Left lung (tissue), 10 donors: ENCODE results near the gene BEND2. TPM values are rescaled to one million over a fixed set of nuclear protein-coding genes. Genes with fewer than 3 reads are reported as not detected.

Source experiments
- ATAC-seq: fragments of 200-7000 bp; cut with Tn5 transposase; one replicate; pipeline ENCODE4 v1.9.1; 2020; ENCODE audit warnings: moderate library complexity
- DNase-seq, 4 donors: peaks; one replicate each; pipeline ENCODE4 v3.0.0-alpha.2; 2013 to 2020
- H3K27ac ChIP-seq, 2 donors: fragments of 200-600 bp; sonication (generic) in 1 of 2; one replicate each; pipeline versions ENCODE4 v1.5.0 to v1.8.0; 2020 to 2021
- H3K27me3 ChIP-seq, 2 donors: fragments of 200-600 bp; sonication (generic) in 1 of 2; one replicate each; pipeline versions ENCODE4 v1.5.0 to v1.8.0; 2020 to 2021
- H3K36me3 ChIP-seq, 2 donors: fragments of 200-600 bp; sonication (generic) in 1 of 2; one replicate each; pipeline versions ENCODE4 v1.5.0 to v1.8.0; 2020 to 2021
- H3K4me1 ChIP-seq, 2 donors: fragments of 200-600 bp; one replicate each; pipeline ENCODE4 v1.8.0; 2021
- H3K4me3 ChIP-seq, 2 donors: fragments of 200-600 bp; sonication (generic) in 1 of 2; one replicate each; pipeline versions ENCODE4 v1.5.0 to v1.8.0; 2020 to 2021; ENCODE audit warnings: mild to moderate bottlenecking in 1 of 2
- H3K9me3 ChIP-seq, 2 donors: fragments of 200-600 bp; sonication (generic) in 1 of 2; one replicate each; pipeline versions ENCODE4 v1.5.0 to v1.8.0; 2020 to 2021
- CTCF ChIP-seq, 2 donors: fragments of 200-600 bp; sonication (generic) in 1 of 2; IDR thresholded peaks; one replicate each; pipeline versions ENCODE4 v1.5.0 to v1.8.0; 2021; ENCODE audit warnings: antibody characterized with exemption in 2 of 2
- intact Hi-C, 2 donors: fragments of 100-400 bp; cut with DNase I; formaldehyde crosslinking; loops; one replicate each; pipeline versions ENCODE4 v1.11.2 to v1.14.2; 2022
- polyA plus RNA-seq, 6 donors: library from polyadenylated mRNA; unstranded; fragments of 120-200 nt; gene quantifications; one replicate each; pipeline ENCODE4 v1.2.1, GENCODE V29; 2013; ENCODE audit not compliant: insufficient read length in 6 of 6
- total RNA-seq, 2 donors: library from RNA; stranded (reverse); fragmentation: NEBNext Ultra II Directional; extraction: Animal tissue kit (Norgen Biotek cat#: 25700); gene quantifications; one replicate each; pipeline ENCODE4 v1.2.1, GENCODE V29; 2021
- donor health status: DM: no; HTN: yes; CAD: no.
- donor health status: DM: no; HTN: no; CAD: no.

BEND2 gene
- total and polyA plus RNA-seq, 8 donors = 0.08 to 0.17 (median 0.10) TPM; not detected in 2

- H3K9me3 ChIP-seq = no peaks in the 10 kb centered on the region
- no peak for TF ChIP-seq CTCF (IDR thresholded peaks at IDR 0.05)
- no peak overlapping the region for H3K4me3 ChIP-seq
- DNase-seq = no peak
- no peak overlapping the region for H3K27ac ChIP-seq
- no peak for ATAC-seq
- no peaks in the 10 kb centered on the region for H3K36me3 ChIP-seq
- no peaks in the 10 kb centered on the region for H3K27me3 ChIP-seq
- intact Hi-C loops = no loop called here
- no peaks in the 10 kb centered on the region for H3K4me1 ChIP-seq
Observed at GRCh38 chrX:18151157-18151556, 69.5 kb downstream of the BEND2 start.

DNA sequence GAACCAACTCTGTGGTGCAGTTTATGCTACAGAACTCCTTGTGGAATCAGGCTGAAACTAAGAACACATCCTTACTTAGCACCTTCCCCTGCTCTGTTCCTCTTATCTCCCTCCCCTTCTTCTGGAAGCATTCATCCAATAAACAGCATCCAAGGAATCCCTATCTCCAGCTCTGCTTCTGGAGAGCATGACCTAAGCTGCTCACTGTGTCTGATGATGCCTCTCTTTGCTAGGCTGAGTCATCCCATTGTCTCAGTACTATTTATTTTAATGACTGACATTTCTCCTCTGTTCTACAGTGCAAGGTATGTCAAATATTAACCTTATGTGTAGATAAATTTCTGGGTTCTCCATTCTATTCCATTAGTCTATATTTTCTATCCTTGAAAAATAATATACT lies 71.2 kb downstream of the BEND2 start:
- H3K4me1 ChIP-seq = no peaks in the 10 kb centered on the region
- intact Hi-C loops = no loop called here

GRCh38 chrX:18146954-18147353 lies 73.7 kb downstream of the BEND2 start:
- peak in 2 of 4 donors; percentile 10 to 31 for DNase-seq
- Histone ChIP-seq H3K27me3 (no peaks in the 10 kb centered on the region), H3K27ac (no peak overlapping the region), H3K9me3 (no peaks in the 10 kb centered on the region), H3K4me3 (no peak overlapping the region), H3K36me3 (no peaks in the 10 kb centered on the region), H3K4me1 (no peaks in the 10 kb centered on the region)
- intact Hi-C loops = no loop called here
- no peak for TF ChIP-seq CTCF (IDR thresholded peaks at IDR 0.05)
- no peak for ATAC-seq

More for the DNA sequence above, 71.2 kb downstream of the BEND2 start:
- TF ChIP-seq CTCF (IDR thresholded peaks at IDR 0.05) = no peak
- no peak for ATAC-seq
- Histone ChIP-seq H3K27me3 (no peaks in the 10 kb centered on the region), H3K4me3 (no peak overlapping the region), H3K36me3 (no peaks in the 10 kb centered on the region), H3K27ac (no peak overlapping the region), H3K9me3 (no peaks in the 10 kb centered on the region)
- DNase-seq = no peak

GRCh38 chrX:18146009-18146408 lies 74.7 kb downstream of the BEND2 start:
- no peak for DNase-seq
- TF ChIP-seq CTCF (IDR thresholded peaks at IDR 0.05) = no peak
- intact Hi-C loops = no loop called here
- no peak overlapping the region for H3K27ac ChIP-seq
- no peak overlapping the region for H3K4me3 ChIP-seq
- H3K9me3 ChIP-seq = no peaks in the 10 kb centered on the region
- H3K27me3 ChIP-seq = no peaks in the 10 kb centered on the region
- no peaks in the 10 kb centered on the region for H3K4me1 ChIP-seq
- no peak for ATAC-seq
- no peaks in the 10 kb centered on the region for H3K36me3 ChIP-seq

- TF ChIP-seq CTCF (IDR thresholded peaks at IDR 0.05) = no peak
Observed at GRCh38 chrX:18136816-18137215, 83.9 kb downstream of the BEND2 start.

More at GRCh38 chrX:18136816-18137215, 83.9 kb downstream of the BEND2 start:
- Histone ChIP-seq H3K4me3 (no peak overlapping the region), H3K4me1 (no peaks in the 10 kb centered on the region), H3K27ac (no peak overlapping the region), H3K27me3 (no peaks in the 10 kb centered on the region), H3K36me3 (no peaks in the 10 kb centered on the region), H3K9me3 (no peaks in the 10 kb centered on the region)
- DNase-seq (no peak), ATAC-seq (no peak)
- intact Hi-C loops = no loop called here
